H1 (cell line): ENCODE measurements around the gene PARD3. TPM values are rescaled to one million over a fixed set of nuclear protein-coding genes. Genes with fewer than 3 reads are reported as not detected.

ENCODE experiments used
- CTCF ChIA-PET: fragments of 300-600 bp; sonication (Branson Sonifier 250); formaldehyde crosslinking; loops from one replicate; lab custom pipeline; 2021; ENCODE audit not compliant: partially characterized antibody; lab: Charles Lee
- POLR2A ChIA-PET: fragments of 300-600 bp; sonication (Branson Sonifier 250); formaldehyde crosslinking; loops from one replicate; lab custom pipeline; 2021; ENCODE audit warnings: inconsistent platforms; ENCODE audit not compliant: partially characterized antibody; lab: Charles Lee
- DNase-seq, 2 experiments: peaks; one replicate each; pipeline versions ENCODE4 v3.0.0 to v3.0.0-alpha.2; 2010 to 2022; ENCODE audit warnings: low spot score in 2 of 2, low read depth in 1 of 2, mixed read lengths in 1 of 2
- FAIRE-seq: peaks from 2 replicates; lab custom pipeline; 2011; peaks lifted over from hg19 to GRCh38; lab: Jason Lieb, UNC
- H2AFZ ChIP-seq: 2 replicates; pipeline ENCODE4 v1.8.1; 2012; ENCODE audit warnings: low read length, inconsistent platforms
- H2AK5ac ChIP-seq: 2 replicates; pipeline ENCODE4 v1.6.1; 2013; ENCODE audit warnings: low read depth, low read length
- H2BK120ac ChIP-seq: replicated peaks from 2 replicates; pipeline ENCODE3; 2013; ENCODE audit warnings: low read depth, low read length, inconsistent platforms
- H2BK12ac ChIP-seq: 2 replicates; pipeline ENCODE4 v1.6.1; 2013; ENCODE audit warnings: low read depth, low read length
- H2BK15ac ChIP-seq: 2 replicates; pipeline ENCODE4 v1.6.1; 2013; ENCODE audit warnings: low read length
- H2BK20ac ChIP-seq: 2 replicates; pipeline ENCODE4 v1.6.1; 2013; ENCODE audit warnings: low read length
- H2BK5ac ChIP-seq: 2 replicates; pipeline ENCODE4 v1.6.1; 2013; ENCODE audit warnings: low read depth, low read length
- H3K14ac ChIP-seq: 2 replicates; pipeline ENCODE4 v1.6.1; 2013; ENCODE audit warnings: inconsistent platforms; ENCODE audit not compliant: insufficient read length
- H3K18ac ChIP-seq: 2 replicates; pipeline ENCODE4 v1.6.1; 2013; ENCODE audit warnings: low read length; ENCODE audit errors: extremely low read depth
- H3K23ac ChIP-seq: 2 replicates; pipeline ENCODE4 v1.6.1; 2013; ENCODE audit warnings: inconsistent platforms; ENCODE audit not compliant: insufficient read length
- H3K23me2 ChIP-seq: 2 replicates; pipeline ENCODE4 v1.6.1; 2013; ENCODE audit warnings: low read depth, low read length
- H3K27ac ChIP-seq: 2 replicates; pipeline ENCODE4 v1.6.1; 2011; ENCODE audit warnings: low read depth, low read length, inconsistent platforms
- H3K27me3 ChIP-seq, 4 experiments: replicated peaks in 1 of 4; 1 replicate in 1 of 4; 2 replicates in 3 of 4; pipeline versions ENCODE4 v1.6.1 to v1.8.1; 2011 to 2013; ENCODE audit warnings: low read length in 3 of 4, mild to moderate bottlenecking in 3 of 4, inconsistent platforms in 2 of 4, mixed read lengths in 2 of 4, moderate library complexity in 1 of 4; ENCODE audit not compliant: control insufficient read depth in 3 of 4, insufficient read depth in 3 of 4; ENCODE audit errors: extremely low read depth in 1 of 4
- H3K36me3 ChIP-seq, 4 experiments: 2 replicates each; pipeline versions ENCODE4 v1.6.1 to v1.8.1; 2011 to 2013; ENCODE audit warnings: mild to moderate bottlenecking in 4 of 4, low read length in 3 of 4, moderate library complexity in 2 of 4, control low read depth in 1 of 4, inconsistent platforms in 1 of 4; ENCODE audit not compliant: insufficient read depth in 4 of 4, control insufficient read depth in 2 of 4
- H3K4ac ChIP-seq: replicated peaks from 2 replicates; pipeline ENCODE3; 2013; ENCODE audit warnings: low read length, low read depth, mixed read lengths, inconsistent platforms; ENCODE audit not compliant: insufficient read length
- H3K4me1 ChIP-seq, 4 experiments: replicated peaks in 1 of 4; 1 replicate in 1 of 4; 2 replicates in 3 of 4; pipeline versions ENCODE4 v1.6.1 to v1.8.1; 2011 to 2013; ENCODE audit warnings: low read length in 3 of 4, inconsistent platforms in 2 of 4, mixed read lengths in 1 of 4; ENCODE audit not compliant: insufficient read depth in 4 of 4, control insufficient read depth in 3 of 4
- H3K4me2 ChIP-seq, 2 experiments: 2 replicates each; pipeline versions ENCODE4 v1.6.1 to v1.8.1; 2011 to 2013; ENCODE audit warnings: low read depth in 2 of 2, low read length in 2 of 2, control low read depth in 1 of 2, inconsistent platforms in 1 of 2, mild to moderate bottlenecking in 1 of 2; ENCODE audit not compliant: insufficient read depth in 1 of 2
- H3K4me3 ChIP-seq, 4 experiments: fragments of 200-600, 300-600 bp in 1 of 4; sonication (generic), shearing (Covaris generic), sonication (Bioruptor Twin) in 1 of 4; 2 replicates each; pipeline versions ENCODE4 v1.5.1 to v1.8.1; 2011 to 2016; ENCODE audit warnings: low read length in 4 of 4, low read depth in 3 of 4, control low read depth in 2 of 4, inconsistent platforms in 2 of 4, mild to moderate bottlenecking in 2 of 4, mixed read lengths in 1 of 4, moderate library complexity in 1 of 4; ENCODE audit not compliant: insufficient read depth in 2 of 4; ENCODE audit errors: extremely low read depth in 1 of 4
- H3K56ac ChIP-seq: replicated peaks from 2 replicates; pipeline ENCODE3; 2013; ENCODE audit warnings: low read depth, mild to moderate bottlenecking, mixed read lengths, low read length, inconsistent platforms; ENCODE audit not compliant: insufficient read length
- H3K79me1 ChIP-seq: 2 replicates; pipeline ENCODE4 v1.6.1; 2013; ENCODE audit warnings: low read depth, low read length, control low read depth
- H3K79me2 ChIP-seq, 2 experiments: 2 replicates each; pipeline versions ENCODE4 v1.6.1 to v1.8.1; 2012 to 2013; ENCODE audit warnings: low read length in 2 of 2, mild to moderate bottlenecking in 2 of 2, inconsistent platforms in 1 of 2; ENCODE audit not compliant: insufficient read depth in 2 of 2, control insufficient read depth in 1 of 2
- H3K9ac ChIP-seq, 4 experiments: replicated peaks in 1 of 4; 1 replicate in 1 of 4; 2 replicates in 3 of 4; pipeline versions ENCODE4 v1.6.1 to v1.8.1; 2011 to 2013; ENCODE audit warnings: low read depth in 3 of 4, low read length in 3 of 4, control low read depth in 2 of 4, mild to moderate bottlenecking in 2 of 4, moderate library complexity in 2 of 4, inconsistent platforms in 1 of 4; ENCODE audit errors: extremely low read depth in 1 of 4
- H3K9me3 ChIP-seq, 2 experiments: 2 replicates each; pipeline versions ENCODE4 v1.6.1 to v1.8.1; 2012 to 2013; ENCODE audit warnings: mild to moderate bottlenecking in 2 of 2, moderate library complexity in 2 of 2, control low read depth in 1 of 2, inconsistent platforms in 1 of 2, low read depth in 1 of 2, low read length in 1 of 2, mixed read lengths in 1 of 2; ENCODE audit not compliant: insufficient read depth in 2 of 2
- H4K20me1 ChIP-seq, 2 experiments: replicated peaks in 1 of 2; 2 replicates each; pipeline versions ENCODE3 to v1.8.1; 2011 to 2013; ENCODE audit warnings: inconsistent platforms in 2 of 2, low read length in 2 of 2, mild to moderate bottlenecking in 1 of 2; ENCODE audit not compliant: insufficient read depth in 2 of 2, control insufficient read depth in 1 of 2
- H4K5ac ChIP-seq: 2 replicates; pipeline ENCODE4 v1.6.1; 2013; ENCODE audit warnings: low read length, low read depth, mixed read lengths, inconsistent platforms; ENCODE audit not compliant: insufficient read length
- H4K8ac ChIP-seq: 2 replicates; pipeline ENCODE4 v1.8.0; 2013; ENCODE audit warnings: mild to moderate bottlenecking, moderate library complexity, low read length, inconsistent platforms; ENCODE audit not compliant: insufficient read depth; ENCODE audit errors: extremely low read depth
- H4K91ac ChIP-seq: replicated peaks from 2 replicates; pipeline ENCODE3; 2013; ENCODE audit warnings: low read length, mixed read lengths, inconsistent platforms; ENCODE audit not compliant: insufficient read length
- ASH2L ChIP-seq: fragments of 200-600, 300-600 bp; sonication (generic); IDR thresholded peaks from one replicate; pipeline ENCODE4 v1.7.1; 2017; ENCODE audit warnings: low read length
- BACH1 ChIP-seq: IDR thresholded peaks from 2 replicates; pipeline ENCODE4 v1.6.1; 2012; ENCODE audit warnings: low read length, improper control_type of control experiment
- BRCA1 ChIP-seq: IDR thresholded peaks from 2 replicates; pipeline ENCODE4 v1.6.1; 2012; ENCODE audit warnings: low read depth, low read length, improper control_type of control experiment
- CTBP2 ChIP-seq: IDR thresholded peaks from 2 replicates; pipeline ENCODE4 v1.7.0; 2011; ENCODE audit warnings: borderline replicate concordance, mild to moderate bottlenecking, moderate library complexity, mixed read lengths, low read length; ENCODE audit not compliant: insufficient read depth, insufficient read length
- EGR1 ChIP-seq: IDR thresholded peaks from 2 replicates; pipeline ENCODE4 v1.6.1; 2011; ENCODE audit warnings: low read depth, low read length, borderline replicate concordance
- KDM5A ChIP-seq: fragments of 200-600 bp; IDR thresholded peaks from 2 replicates; pipeline ENCODE4 v1.7.1; 2012; ENCODE audit warnings: mild to moderate bottlenecking, low read length, inconsistent platforms, mixed read lengths
- MAX ChIP-seq: IDR thresholded peaks from 2 replicates; pipeline ENCODE4 v1.6.1; 2012; ENCODE audit warnings: inconsistent platforms
- SRF ChIP-seq: IDR thresholded peaks from 2 replicates; pipeline ENCODE4 v1.6.1; 2011; ENCODE audit warnings: mild to moderate bottlenecking, low read depth, low read length, moderate library complexity
- TAF7 ChIP-seq: optimal IDR thresholded peaks from 2 replicates; pipeline ENCODE3; 2011; ENCODE audit warnings: low read depth, mild to moderate bottlenecking, inconsistent platforms, low read length, moderate library complexity, borderline replicate concordance
- TEAD4 ChIP-seq: IDR thresholded peaks from 2 replicates; pipeline ENCODE4 v1.6.1; 2012; ENCODE audit warnings: low read depth, low read length, inconsistent platforms, mixed read lengths
- ZNF274 ChIP-seq: IDR thresholded peaks from 2 replicates; pipeline ENCODE4 v1.7.0; 2012; ENCODE audit warnings: low read length, borderline replicate concordance; ENCODE audit errors: extremely low read depth
- WGBS, 2 experiments: shearing (Covaris generic) in 1 of 2; methylation state at CpG; one replicate each; pipeline versions ENCODE4 v1.1.6 to v1.1.7; 2013 to 2015; ENCODE audit warnings: low lambda C conversion rate in 2 of 2, mixed read lengths in 2 of 2, inconsistent platforms in 1 of 2, low coverage in 1 of 2, missing lambda C conversion rate in 1 of 2; ENCODE audit not compliant: insufficient replicate concordance in 2 of 2, insufficient coverage in 1 of 2, insufficient read length in 1 of 2; ENCODE audit errors: extremely low coverage in 1 of 2, missing lambda C conversion rate in 1 of 2; 5-methylcytosine and 5-hydroxymethylcytosine counted together
- polyA plus RNA-seq, 7 experiments: library from polyadenylated mRNA; depleted of rRNA in 3 of 7; stranded (reverse) in 5 of 7; unstranded in 2 of 7; fragments of >200 nt in 5 of 7; fragments of 200-250 nt in 2 of 7; gene quantifications; 1 replicate in 5 of 7; 2 replicates in 1 of 7; 4 replicates in 1 of 7; pipeline versions ENCODE4 v1.2.1 to v1.2.3, GENCODE V29; 2011 to 2013; ENCODE audit warnings: missing spikeins in 2 of 7, mixed read lengths in 2 of 7
- total RNA-seq: library from RNA; stranded (reverse); fragmentation: NEBNext Ultra II Directional; extraction: Animal tissue kit (Norgen Biotek cat#: 25700); gene quantifications from 2 replicates; pipeline ENCODE4 v1.2.1, GENCODE V29; 2021
- TF ChIP-seq, protein P1 (sequence below), 3 experiments: IDR thresholded peaks; 1 replicate in 2 of 3; 2 replicates in 1 of 3; pipeline versions ENCODE4 v1.5.1 to v1.6.1; 2011; ENCODE audit warnings: low read length in 3 of 3, mild to moderate bottlenecking in 3 of 3, inconsistent platforms in 2 of 3, low read depth in 1 of 3, moderate library complexity in 1 of 3; ENCODE audit not compliant: insufficient read depth in 1 of 3; ENCODE audit errors: control extremely low read depth in 1 of 3

Gene PARD3
- total and polyA plus RNA-seq, 2 of the 8 experiments (the other 6 are each of a cell fraction or from before 2014, with no cell fraction given), result 19.7 to 49.1 TPM

DNA sequence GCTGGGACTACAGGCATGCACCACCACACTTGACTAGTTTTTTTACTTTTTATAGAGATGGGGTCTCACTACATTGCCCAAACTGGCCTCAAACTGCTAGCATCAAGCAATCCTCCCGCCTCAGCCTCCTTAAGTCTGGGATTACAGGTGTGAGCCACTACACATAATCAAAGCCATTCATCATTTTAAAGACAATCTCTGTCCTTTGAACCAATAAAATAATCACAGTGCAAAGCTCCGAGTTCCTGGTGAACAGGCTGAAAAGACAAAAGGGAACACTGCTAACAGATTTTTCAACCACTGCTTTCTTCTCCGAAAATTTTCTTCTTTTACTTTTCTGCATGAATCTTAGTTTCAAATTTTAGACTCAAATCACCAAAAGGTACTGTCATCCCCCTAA, 58.5 kb downstream of the PARD3 start:
- H2AK5ac ChIP-seq, result no peak overlapping the region
- H2BK12ac ChIP-seq, result no peak overlapping the region
- no peak overlapping the region for H3K56ac ChIP-seq
- POLR2A ChIA-PET, result no interaction called here
- H2BK5ac ChIP-seq, result no peak overlapping the region
- H3K23ac ChIP-seq, result no peak overlapping the region
- H3K4me1 ChIP-seq, result peaks cover 0 to 6% (median 3%) of the 10 kb centered on the region in 4 experiments; a peak in 5 of 7 replicates
- H3K9me3 ChIP-seq, result no peaks in the 10 kb centered on the region
- no peak overlapping the region for H4K8ac ChIP-seq
- H3K4ac ChIP-seq, result no peak overlapping the region
- no peak overlapping the region for H3K18ac ChIP-seq
- peaks cover 4 to 94% of the 10 kb centered on the region in 2 experiments; a peak in 3 of 4 replicates for H3K79me2 ChIP-seq
- H3K23me2 ChIP-seq, result no peaks in the 10 kb centered on the region
- no peak overlapping the region for H3K9ac ChIP-seq
- no peak overlapping the region for H2BK20ac ChIP-seq
- no peaks in the 10 kb centered on the region for H3K36me3 ChIP-seq
- H3K4me2 ChIP-seq, result no peak overlapping the region
- H4K5ac ChIP-seq, result no peak overlapping the region
- peaks cover 14% of the 10 kb centered on the region for H3K79me1 ChIP-seq
- FAIRE-seq (no peak), DNase-seq (no peak)
- no peak overlapping the region for H4K91ac ChIP-seq
- no peak overlapping the region for H3K14ac ChIP-seq
- no peak overlapping the region for H2BK15ac ChIP-seq
- H4K20me1 ChIP-seq, result peaks cover 3 to 4% of the 10 kb centered on the region in 2 experiments
- H2BK120ac ChIP-seq, result no peak overlapping the region
- no peaks in the 10 kb centered on the region for H3K27me3 ChIP-seq
- WGBS, 2 experiments, result 100% methylated on average over 3 of the region's 3 CpGs; no CpG with 5 or more reads in 1 of the 2 experiments
- CTCF ChIA-PET, result interaction anchor here (1.2 to 2.6 kb wide), 2 partner anchors 19 to 24 kb away, joined by 4 to 11 read pairs; no protein-coding TSS in a partner anchor
- no peak overlapping the region for H2AFZ ChIP-seq
- H3K4me3 ChIP-seq, result no peak overlapping the region
- H3K27ac ChIP-seq, result no peak overlapping the region
- no peak for TF ChIP-seq ASH2L
- TF ChIP-seq, protein P1, sequence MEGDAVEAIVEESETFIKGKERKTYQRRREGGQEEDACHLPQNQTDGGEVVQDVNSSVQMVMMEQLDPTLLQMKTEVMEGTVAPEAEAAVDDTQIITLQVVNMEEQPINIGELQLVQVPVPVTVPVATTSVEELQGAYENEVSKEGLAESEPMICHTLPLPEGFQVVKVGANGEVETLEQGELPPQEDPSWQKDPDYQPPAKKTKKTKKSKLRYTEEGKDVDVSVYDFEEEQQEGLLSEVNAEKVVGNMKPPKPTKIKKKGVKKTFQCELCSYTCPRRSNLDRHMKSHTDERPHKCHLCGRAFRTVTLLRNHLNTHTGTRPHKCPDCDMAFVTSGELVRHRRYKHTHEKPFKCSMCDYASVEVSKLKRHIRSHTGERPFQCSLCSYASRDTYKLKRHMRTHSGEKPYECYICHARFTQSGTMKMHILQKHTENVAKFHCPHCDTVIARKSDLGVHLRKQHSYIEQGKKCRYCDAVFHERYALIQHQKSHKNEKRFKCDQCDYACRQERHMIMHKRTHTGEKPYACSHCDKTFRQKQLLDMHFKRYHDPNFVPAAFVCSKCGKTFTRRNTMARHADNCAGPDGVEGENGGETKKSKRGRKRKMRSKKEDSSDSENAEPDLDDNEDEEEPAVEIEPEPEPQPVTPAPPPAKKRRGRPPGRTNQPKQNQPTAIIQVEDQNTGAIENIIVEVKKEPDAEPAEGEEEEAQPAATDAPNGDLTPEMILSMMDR (IDR thresholded peaks at IDR 0.05; ENCODE audit: control extremely low read depth in 1 of 3, insufficient read depth in 1 of 3, low read depth in 1 of 3, low read length in 3 of 3), result no peak
- no peak for TF ChIP-seq ZNF274
- no peak for TF ChIP-seq BRCA1
- no peak for TF ChIP-seq MAX
- TF ChIP-seq TEAD4, result no peak
- no peak for TF ChIP-seq BACH1
- no peak for TF ChIP-seq SRF
- no peak for TF ChIP-seq CTBP2
- TF ChIP-seq KDM5A, result no peak
- no peak for TF ChIP-seq TAF7
- TF ChIP-seq EGR1, result no peak
